Activated naive CD8-positive, alpha-beta T cell treated with anti-CD3 and anti-CD28 coated beads, Interleukin-2, amount 10 ng/mL, durations not matched to agents 7 days and 5 days (primary cell): ENCODE measurements around the gene OPA1. TPM values are rescaled to one million over a fixed set of nuclear protein-coding genes. Genes with fewer than 3 reads are reported as not detected.

Experiments used
- ATAC-seq: fragments of 150-1000 bp; cut with Tn5 transposase; one replicate; pipeline ENCODE4 v1.10.0; 2021; ENCODE audit warnings: low read depth, moderate library complexity
- POLR2A ChIA-PET: fragments of 350-600 bp; sonication (Branson Sonifier 250); formaldehyde crosslinking; loops from one replicate; lab custom pipeline; 2021; ENCODE audit warnings: antibody characterized with exemption; lab: Charles Lee
- DNase-seq: peaks from one replicate; pipeline ENCODE4 v3.0.0; 2021
- H3K27ac Mint-ChIP-seq: one replicate; pipeline ENCODE4 v1.8.0; 2022; ENCODE audit warnings: mild to moderate bottlenecking, mixed read lengths
- H3K27me3 Mint-ChIP-seq: one replicate; pipeline ENCODE4 v1.8.0; 2022; ENCODE audit warnings: mild to moderate bottlenecking, moderate library complexity, mixed read lengths
- H3K36me3 Mint-ChIP-seq: one replicate; pipeline ENCODE4 v1.8.0; 2021; ENCODE audit warnings: mild to moderate bottlenecking, mixed read lengths
- H3K4me1 Mint-ChIP-seq: one replicate; pipeline ENCODE4 v1.8.0; 2021; ENCODE audit warnings: mixed read lengths
- H3K4me3 Mint-ChIP-seq: one replicate; pipeline ENCODE4 v1.8.0; 2022; ENCODE audit warnings: mild to moderate bottlenecking, moderate library complexity, mixed read lengths
- H3K9me3 Mint-ChIP-seq: one replicate; pipeline ENCODE4 v1.8.0; 2021; ENCODE audit warnings: mixed read lengths
- total RNA-seq, 2 experiments: library from RNA; stranded (reverse); gene quantifications; one replicate each; pipeline ENCODE4 v1.2.3, GENCODE V29; 2021

The OPA1 gene
- total RNA-seq, 2 experiments from 2014 or later, result 55.4 to 57.9 TPM

- no peaks in the 10 kb centered on the region for H3K4me1 Mint-ChIP-seq
- POLR2A ChIA-PET, result no interaction called here
- H3K36me3 Mint-ChIP-seq, result peaks cover 23% of the 10 kb centered on the region
Observed at GRCh38 chr3:193674714-193675113, 81.7 kb downstream of the OPA1 start.

DNA sequence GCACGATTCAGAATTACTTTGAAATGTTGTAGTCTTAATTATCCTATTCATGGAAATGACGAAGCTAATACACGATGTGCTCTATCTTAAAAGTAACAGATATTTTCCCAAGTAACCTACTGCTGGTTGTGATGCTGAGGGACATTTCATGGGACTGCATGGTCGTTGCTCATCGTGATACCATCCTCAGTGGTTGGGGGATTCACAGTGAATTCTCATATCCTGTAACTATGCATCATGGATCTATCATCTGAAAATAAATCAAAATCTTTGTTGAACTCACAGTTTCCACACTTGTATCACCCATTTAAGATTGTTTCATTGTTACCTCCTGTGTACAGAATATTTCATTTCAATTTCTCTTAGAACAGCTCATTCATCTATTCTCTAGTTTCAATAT, 84.7 kb downstream of the OPA1 start:
- ATAC-seq, result no peak

More at GRCh38 chr3:193674714-193675113, 81.7 kb downstream of the OPA1 start:
- H3K27me3 Mint-ChIP-seq, result no peaks in the 10 kb centered on the region
- H3K4me3 Mint-ChIP-seq, result no peak overlapping the region
- no peaks in the 10 kb centered on the region for H3K9me3 Mint-ChIP-seq
- DNase-seq, result no peak
- H3K27ac Mint-ChIP-seq, result no peak overlapping the region
- ATAC-seq, result no peak

GRCh38 chr3:193680220-193680619, 87.2 kb downstream of the OPA1 start:
- no peak overlapping the region for H3K27ac Mint-ChIP-seq

More for the DNA sequence above, 84.7 kb downstream of the OPA1 start:
- POLR2A ChIA-PET, result no interaction called here
- H3K27ac Mint-ChIP-seq, result no peak overlapping the region
- no peak overlapping the region for H3K4me3 Mint-ChIP-seq
- peaks cover 23% of the 10 kb centered on the region for H3K36me3 Mint-ChIP-seq
- no peak for DNase-seq
- H3K4me1 Mint-ChIP-seq, result no peaks in the 10 kb centered on the region
- no peaks in the 10 kb centered on the region for H3K27me3 Mint-ChIP-seq
- H3K9me3 Mint-ChIP-seq, result no peaks in the 10 kb centered on the region

GRCh38 chr3:193681631-193682030, 88.6 kb downstream of the OPA1 start:
- ATAC-seq, result no peak
- H3K9me3 Mint-ChIP-seq, result no peaks in the 10 kb centered on the region
- no peak overlapping the region for H3K4me3 Mint-ChIP-seq
- POLR2A ChIA-PET, result no interaction called here
- DNase-seq, result no peak
- H3K27ac Mint-ChIP-seq, result no peak overlapping the region
- H3K27me3 Mint-ChIP-seq, result no peaks in the 10 kb centered on the region
- H3K36me3 Mint-ChIP-seq, result peaks cover 16% of the 10 kb centered on the region
- no peaks in the 10 kb centered on the region for H3K4me1 Mint-ChIP-seq

More at GRCh38 chr3:193680220-193680619, 87.2 kb downstream of the OPA1 start:
- Mint-ChIP-seq H3K4me3 (no peak overlapping the region), H3K36me3 (peaks cover 23% of the 10 kb centered on the region), H3K27me3 (no peaks in the 10 kb centered on the region), H3K9me3 (no peaks in the 10 kb centered on the region), H3K4me1 (no peaks in the 10 kb centered on the region)
- POLR2A ChIA-PET, result no interaction called here
- ATAC-seq (no peak), DNase-seq (no peak)

DNA sequence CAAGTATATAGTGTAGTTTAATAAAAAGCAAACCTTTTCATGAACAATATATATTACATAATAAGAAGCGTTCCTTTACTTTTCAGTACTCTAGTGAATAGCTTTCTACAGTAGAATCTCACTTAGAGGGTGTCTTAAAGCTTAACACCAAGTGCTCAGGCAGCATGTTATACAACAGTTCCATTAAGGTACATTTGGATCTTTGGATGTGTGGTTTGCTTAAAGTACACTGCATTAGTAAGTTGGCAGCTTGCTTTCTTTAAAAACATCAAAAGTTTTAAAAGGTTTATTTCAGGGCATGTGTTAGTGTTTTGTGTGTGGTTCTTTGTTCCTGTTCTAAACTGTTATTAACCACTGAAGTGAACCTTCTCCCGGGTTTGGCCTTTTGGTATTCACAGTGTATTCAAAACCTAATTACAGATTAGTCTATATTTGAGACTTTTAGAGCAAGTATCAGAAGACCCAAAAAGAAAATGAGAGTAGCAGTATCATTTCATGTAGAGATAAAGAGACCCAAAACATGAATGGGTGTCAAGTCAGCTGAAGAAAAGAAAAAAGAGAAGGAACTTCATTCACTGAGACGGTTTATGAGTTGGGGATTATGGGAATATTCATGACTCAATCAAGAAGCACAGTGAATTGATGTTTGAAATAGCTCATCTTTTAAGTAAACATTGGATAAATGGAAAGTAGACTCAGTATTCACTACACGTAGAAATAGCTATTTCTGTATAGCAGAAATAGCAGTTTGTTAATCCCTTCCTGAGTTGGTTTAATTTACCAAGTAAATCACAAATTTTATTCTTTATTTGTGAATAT, 93.9 kb downstream of the OPA1 start:
- POLR2A ChIA-PET, result no interaction called here
- DNase-seq, result no peak
- Mint-ChIP-seq H3K9me3 (no peaks in the 10 kb centered on the region), H3K36me3 (peaks cover 11% of the 10 kb centered on the region), H3K27me3 (no peaks in the 10 kb centered on the region), H3K4me1 (peaks cover 2% of the 10 kb centered on the region), H3K4me3 (no peak overlapping the region), H3K27ac (no peak overlapping the region)
- ATAC-seq, result no peak

- Mint-ChIP-seq H3K27me3 (no peaks in the 10 kb centered on the region), H3K4me3 (no peak overlapping the region), H3K36me3 (peaks cover 7% of the 10 kb centered on the region), H3K4me1 (peaks cover 2% of the 10 kb centered on the region), H3K9me3 (no peaks in the 10 kb centered on the region), H3K27ac (no peak overlapping the region)
- POLR2A ChIA-PET, result no interaction called here
- ATAC-seq, result no peak
- DNase-seq, result no peak
Observed at GRCh38 chr3:193688834-193689714, 96.1 kb downstream of the OPA1 start.

DNA sequence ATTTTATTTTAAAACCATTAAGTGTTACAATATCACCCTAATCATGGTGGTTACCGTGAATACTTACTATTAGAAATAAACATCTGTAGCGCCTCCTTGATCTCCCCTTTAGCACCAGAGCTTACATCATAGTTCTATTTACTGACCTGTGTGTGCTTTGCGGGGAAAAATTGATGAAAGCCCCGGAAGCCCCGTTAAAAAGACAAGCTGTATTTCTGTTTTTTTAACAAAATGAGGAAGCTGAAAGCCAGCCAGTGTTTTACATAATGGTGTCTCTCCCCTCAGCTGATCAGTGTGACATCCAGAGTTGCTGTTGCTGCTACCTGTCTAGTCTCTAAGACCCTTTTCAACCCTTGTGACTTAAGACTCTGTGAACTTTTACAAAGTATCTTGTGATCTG, 100.8 kb downstream of the OPA1 start:
- H3K27ac Mint-ChIP-seq, result no peak overlapping the region
- no peak for DNase-seq
- POLR2A ChIA-PET, result no interaction called here
- no peak for ATAC-seq
- H3K9me3 Mint-ChIP-seq, result no peaks in the 10 kb centered on the region
- no peak overlapping the region for H3K4me3 Mint-ChIP-seq
- H3K27me3 Mint-ChIP-seq, result no peaks in the 10 kb centered on the region
- H3K4me1 Mint-ChIP-seq, result no peaks in the 10 kb centered on the region
- peaks cover 3% of the 10 kb centered on the region for H3K36me3 Mint-ChIP-seq

- no peak for ATAC-seq
- H3K4me1 Mint-ChIP-seq, result peaks cover 3% of the 10 kb centered on the region
- no peaks in the 10 kb centered on the region for H3K9me3 Mint-ChIP-seq
- DNase-seq, result no peak
- POLR2A ChIA-PET, result no interaction called here
- H3K4me3 Mint-ChIP-seq, result no peak overlapping the region
- H3K27me3 Mint-ChIP-seq, result no peaks in the 10 kb centered on the region
- no peak overlapping the region for H3K27ac Mint-ChIP-seq
- H3K36me3 Mint-ChIP-seq, result peaks cover 14% of the 10 kb centered on the region
Observed at GRCh38 chr3:193701953-193702635, 109.1 kb downstream of the OPA1 start.

DNA sequence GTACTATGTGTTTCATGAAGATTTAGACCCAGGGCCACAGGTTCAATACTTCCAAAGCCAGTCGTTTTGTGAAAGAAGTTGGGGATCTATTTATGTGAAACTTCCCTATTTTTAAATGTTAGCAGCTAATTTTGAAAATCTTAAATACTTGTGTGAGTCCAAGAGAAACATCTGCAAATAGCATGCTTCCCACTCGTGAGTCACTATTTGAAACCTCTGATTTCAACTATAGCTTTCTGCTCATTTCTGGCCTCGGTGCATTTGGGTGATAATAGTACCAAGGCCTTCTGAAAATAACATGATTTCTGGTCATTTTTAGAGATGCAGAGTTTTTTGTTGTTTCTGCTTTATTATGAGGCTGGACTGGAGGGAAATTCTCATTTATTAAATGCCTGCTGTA, 110.0 kb downstream of the OPA1 start:
- H3K4me1 Mint-ChIP-seq, result peaks cover 3% of the 10 kb centered on the region
- H3K36me3 Mint-ChIP-seq, result peaks cover 14% of the 10 kb centered on the region
- no peak overlapping the region for H3K4me3 Mint-ChIP-seq
- no peak overlapping the region for H3K27ac Mint-ChIP-seq
- H3K9me3 Mint-ChIP-seq, result no peaks in the 10 kb centered on the region
- DNase-seq (no peak), ATAC-seq (no peak)
- POLR2A ChIA-PET, result no interaction called here
- no peaks in the 10 kb centered on the region for H3K27me3 Mint-ChIP-seq

DNA sequence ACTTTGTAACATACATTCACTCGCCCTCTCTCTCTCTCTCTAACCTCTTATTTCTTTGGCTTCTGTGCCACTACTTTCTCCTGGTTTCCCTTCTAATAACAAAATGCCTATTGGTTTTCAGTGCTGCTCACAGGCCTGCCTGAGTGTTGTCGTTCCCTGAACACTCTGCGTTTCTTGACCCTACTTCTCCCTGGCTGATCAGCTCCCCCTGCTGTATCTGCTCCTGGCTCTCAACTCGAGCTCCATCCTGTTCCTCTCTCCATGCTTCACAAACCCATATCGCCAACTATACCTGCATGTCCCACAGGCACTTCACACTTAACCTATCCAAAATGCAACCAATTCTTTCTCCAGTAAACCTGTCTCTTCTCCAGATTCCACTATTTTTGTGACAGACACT, 111.4 kb downstream of the OPA1 start:
- no peaks in the 10 kb centered on the region for H3K27me3 Mint-ChIP-seq
- peaks cover 3% of the 10 kb centered on the region for H3K4me1 Mint-ChIP-seq
- DNase-seq (no peak), ATAC-seq (no peak)
- POLR2A ChIA-PET, result no interaction called here
- H3K9me3 Mint-ChIP-seq, result no peaks in the 10 kb centered on the region
- peaks cover 12% of the 10 kb centered on the region for H3K36me3 Mint-ChIP-seq
- no peak overlapping the region for H3K4me3 Mint-ChIP-seq
- H3K27ac Mint-ChIP-seq, result no peak overlapping the region

DNA sequence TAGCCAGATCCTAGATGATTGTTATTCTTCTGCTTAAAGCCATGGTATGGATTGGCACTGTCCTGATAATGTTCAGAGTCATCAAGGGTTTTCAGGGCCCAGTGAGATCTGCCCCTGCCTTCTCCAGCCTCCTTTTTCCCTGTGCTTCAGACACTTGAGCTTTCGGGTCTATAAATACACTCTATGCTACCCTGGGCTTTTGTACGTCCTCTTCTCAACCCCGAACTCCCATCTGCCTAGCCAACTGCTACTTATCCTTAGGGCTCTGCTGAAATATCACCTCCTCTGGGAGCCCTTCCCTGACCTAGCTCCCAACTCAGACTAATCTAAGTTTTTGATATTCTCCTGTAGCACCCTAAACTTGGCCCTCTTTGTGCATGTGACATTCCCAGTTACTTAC, 115.3 kb downstream of the OPA1 start:
- no peaks in the 10 kb centered on the region for H3K9me3 Mint-ChIP-seq
- no peaks in the 10 kb centered on the region for H3K27me3 Mint-ChIP-seq
- POLR2A ChIA-PET, result no interaction called here
- H3K27ac Mint-ChIP-seq, result no peak overlapping the region
- DNase-seq (no peak), ATAC-seq (no peak)
- H3K36me3 Mint-ChIP-seq, result peaks cover 4% of the 10 kb centered on the region
- H3K4me1 Mint-ChIP-seq, result no peaks in the 10 kb centered on the region
- H3K4me3 Mint-ChIP-seq, result no peak overlapping the region

- peak overlapping the region; percentile 38 for H3K27ac Mint-ChIP-seq
- ATAC-seq, result no peak
- H3K36me3 Mint-ChIP-seq, result peaks cover 8% of the 10 kb centered on the region
- no peaks in the 10 kb centered on the region for H3K27me3 Mint-ChIP-seq
- H3K4me1 Mint-ChIP-seq, result no peaks in the 10 kb centered on the region
- peaks cover 7% of the 10 kb centered on the region for H3K9me3 Mint-ChIP-seq
- no peak overlapping the region for H3K4me3 Mint-ChIP-seq
- POLR2A ChIA-PET, result no interaction called here
- no peak for DNase-seq
Observed at GRCh38 chr3:193710286-193711165, 117.5 kb downstream of the OPA1 start.

DNA sequence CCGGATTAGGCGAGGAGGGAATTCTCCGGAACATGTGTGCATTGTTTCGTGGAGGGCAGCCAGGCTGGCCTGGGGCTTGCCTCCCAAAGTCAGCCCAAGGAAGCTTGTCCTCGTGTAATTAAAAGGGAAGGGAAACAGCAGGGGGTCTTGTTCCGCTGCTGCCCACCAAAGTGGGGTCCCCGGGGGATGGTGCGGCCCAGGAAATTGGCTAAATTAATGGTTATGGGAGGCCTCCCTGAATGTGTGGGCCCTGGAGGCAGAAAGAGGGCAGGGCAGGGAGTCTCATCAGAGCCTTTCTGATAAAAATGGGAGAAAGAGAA, 118.1 kb downstream of the OPA1 start:
- Mint-ChIP-seq H3K9me3 (peaks cover 10% of the 10 kb centered on the region), H3K4me3 (no peak overlapping the region), H3K36me3 (peaks cover 8% of the 10 kb centered on the region), H3K27ac (no peak overlapping the region), H3K27me3 (no peaks in the 10 kb centered on the region), H3K4me1 (peaks cover 5% of the 10 kb centered on the region)
- POLR2A ChIA-PET, result no interaction called here
- DNase-seq (no peak), ATAC-seq (no peak)
